Gastrocnemius medialis (tissue), 4 donors: Measurements from ENCODE around the gene ISOC1.

Source experiments
- POLR2A ChIP-seq, 2 donors: fragments of 450-650 bp; IDR thresholded peaks; one replicate each; pipeline ENCODE4 v1.6.1; 2017; ENCODE audit warnings: antibody characterized with exemption in 2 of 2, mild to moderate bottlenecking in 2 of 2, moderate library complexity in 2 of 2
- TF ChIP-seq, protein P1 (sequence below), 5 experiments: fragments of 450-650 bp in 3 of 5; fragments of 200-600 bp in 2 of 5; sonication (generic) in 2 of 5; IDR thresholded peaks in 4 of 5; conservative IDR thresholded peaks in 1 of 5; 1 replicate in 4 of 5; 2 replicates in 1 of 5; pipeline ENCODE4 v1.5.1; 2016 to 2019; ENCODE audit warnings: antibody characterized with exemption in 5 of 5, mild to moderate bottlenecking in 3 of 5, moderate library complexity in 3 of 5

DNA sequence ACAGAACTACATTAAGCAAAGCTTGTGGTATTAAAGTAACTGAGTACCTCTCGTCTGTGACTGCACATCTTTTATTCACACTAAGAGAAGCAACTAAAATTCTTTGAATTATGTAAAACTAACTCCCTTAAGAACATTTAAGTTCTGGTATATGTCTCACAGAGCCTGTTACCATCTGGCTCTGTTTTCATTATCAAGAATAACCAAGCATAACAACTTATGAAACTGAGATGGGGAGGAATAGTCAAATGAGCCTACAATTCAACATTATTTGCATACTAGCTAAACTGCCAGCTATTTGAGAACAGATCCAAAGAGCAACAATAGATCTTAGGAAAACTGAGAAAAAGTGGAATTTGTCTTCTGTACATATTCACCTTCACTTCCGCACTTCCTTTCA lies 25.3 kb upstream of the ISOC1 start:
- no peak for TF ChIP-seq POLR2A (IDR thresholded peaks at IDR 0.05)
- TF ChIP-seq, protein P1, sequence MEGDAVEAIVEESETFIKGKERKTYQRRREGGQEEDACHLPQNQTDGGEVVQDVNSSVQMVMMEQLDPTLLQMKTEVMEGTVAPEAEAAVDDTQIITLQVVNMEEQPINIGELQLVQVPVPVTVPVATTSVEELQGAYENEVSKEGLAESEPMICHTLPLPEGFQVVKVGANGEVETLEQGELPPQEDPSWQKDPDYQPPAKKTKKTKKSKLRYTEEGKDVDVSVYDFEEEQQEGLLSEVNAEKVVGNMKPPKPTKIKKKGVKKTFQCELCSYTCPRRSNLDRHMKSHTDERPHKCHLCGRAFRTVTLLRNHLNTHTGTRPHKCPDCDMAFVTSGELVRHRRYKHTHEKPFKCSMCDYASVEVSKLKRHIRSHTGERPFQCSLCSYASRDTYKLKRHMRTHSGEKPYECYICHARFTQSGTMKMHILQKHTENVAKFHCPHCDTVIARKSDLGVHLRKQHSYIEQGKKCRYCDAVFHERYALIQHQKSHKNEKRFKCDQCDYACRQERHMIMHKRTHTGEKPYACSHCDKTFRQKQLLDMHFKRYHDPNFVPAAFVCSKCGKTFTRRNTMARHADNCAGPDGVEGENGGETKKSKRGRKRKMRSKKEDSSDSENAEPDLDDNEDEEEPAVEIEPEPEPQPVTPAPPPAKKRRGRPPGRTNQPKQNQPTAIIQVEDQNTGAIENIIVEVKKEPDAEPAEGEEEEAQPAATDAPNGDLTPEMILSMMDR (IDR thresholded peaks at IDR 0.05 in 4 of 5, conservative IDR thresholded peaks at IDR 0.05 in 1 of 5) = no peak
